HepG2 (cell line): ENCODE measurements around the gene MRPS2. TPM values are rescaled to one million over a fixed set of nuclear protein-coding genes. Genes with fewer than 3 reads are reported as not detected.

Experiments
- ATAC-seq: fragments of 200-7000 bp; cut with Tn5 transposase; 3 replicates; pipeline ENCODE4 v1.9.1; 2020; ENCODE audit warnings: mild to moderate bottlenecking, moderate library complexity
- BruUV-seq: library from RNA; stranded (reverse); fragments of 400-500 nt; replicated peaks from 2 replicates; lab custom pipeline; 2021; lab: Mats Ljungman, UMichigan
- CTCF ChIA-PET: fragments of 300-600 bp; formaldehyde crosslinking; extraction: SDS; loops from one replicate; lab custom pipeline; 2021; ENCODE audit warnings: low total read pairs, inconsistent platforms, low intra/inter-chr PET ratio; lab: Yijun Ruan, JAX
- POLR2A ChIA-PET: fragments of 350-600 bp; sonication (Branson Sonifier 250); formaldehyde crosslinking; loops from one replicate; lab custom pipeline; 2020; ENCODE audit warnings: antibody characterized with exemption, inconsistent platforms; lab: Yijun Ruan, JAX
- DNase-seq: peaks from one replicate; pipeline ENCODE4 v3.0.0-alpha.2; 2015; ENCODE audit warnings: low spot score
- FAIRE-seq: peaks from 3 replicates; lab custom pipeline; 2011; peaks lifted over from hg19 to GRCh38; lab: Jason Lieb, UNC
- H2AFZ ChIP-seq: one replicate; pipeline ENCODE4 v1.6.1; 2011; ENCODE audit warnings: low read length, inconsistent platforms
- H3K27ac ChIP-seq: fragments of 300-600 bp; 3 replicates; pipeline ENCODE4 v1.8.0; 2011; ENCODE audit warnings: mixed run types, mild to moderate bottlenecking, mixed read lengths, low read length, inconsistent platforms; ENCODE audit not compliant: insufficient read depth; ENCODE audit errors: extremely low read length
- H3K27me3 ChIP-seq, 2 experiments: fragments of 200-600 bp in 1 of 2; 2 replicates in 1 of 2; 3 replicates in 1 of 2; pipeline versions ENCODE4 v1.6.0 to v1.8.0; 2011; ENCODE audit warnings: low read length in 2 of 2, mild to moderate bottlenecking in 2 of 2, moderate library complexity in 2 of 2, inconsistent platforms in 1 of 2; ENCODE audit not compliant: insufficient read depth in 2 of 2, control insufficient read depth in 1 of 2
- H3K36me3 ChIP-seq, 2 experiments: fragments of 200-600 bp in 1 of 2; replicated peaks in 1 of 2; 2 replicates in 1 of 2; 3 replicates in 1 of 2; pipeline versions ENCODE4 v1.5.1 to v1.8.0; 2011; ENCODE audit warnings: low read length in 2 of 2, inconsistent platforms in 1 of 2; ENCODE audit not compliant: insufficient read depth in 2 of 2, control insufficient read depth in 1 of 2
- H3K4me1 ChIP-seq: 2 replicates; pipeline ENCODE4 v1.5.1; 2012; ENCODE audit warnings: low read length, inconsistent platforms; ENCODE audit not compliant: insufficient read depth
- H3K4me2 ChIP-seq: 2 replicates; pipeline ENCODE4 v1.6.0; 2011; ENCODE audit warnings: low read depth, low read length, inconsistent platforms
- H3K4me3 ChIP-seq, 3 experiments: fragments of 200-600 bp in 1 of 3; sonication (generic), shearing (Covaris generic) in 1 of 3; replicated peaks in 1 of 3; 2 replicates each; pipeline ENCODE4 v1.5.1; 2011 to 2016; ENCODE audit warnings: low read length in 3 of 3, inconsistent platforms in 2 of 3, low read depth in 2 of 3, mild to moderate bottlenecking in 2 of 3, control low read depth in 1 of 3, mixed read lengths in 1 of 3; ENCODE audit not compliant: insufficient read depth in 1 of 3
- H3K79me2 ChIP-seq: one replicate; pipeline ENCODE4 v1.6.1; 2011; ENCODE audit warnings: low read length, inconsistent platforms; ENCODE audit not compliant: insufficient read depth
- H3K9ac ChIP-seq: 2 replicates; pipeline ENCODE4 v1.6.0; 2011; ENCODE audit warnings: mild to moderate bottlenecking, low read depth, low read length, inconsistent platforms; ENCODE audit not compliant: insufficient read depth
- H3K9me3 ChIP-seq: 2 replicates; pipeline ENCODE4 v1.5.1; 2012; ENCODE audit warnings: mild to moderate bottlenecking, low read length
- H4K20me1 ChIP-seq: 2 replicates; pipeline ENCODE4 v1.6.0; 2011; ENCODE audit warnings: inconsistent platforms, mild to moderate bottlenecking, low read length, moderate library complexity; ENCODE audit not compliant: insufficient read depth
- AKAP8 ChIP-seq: sonication (generic); formaldehyde crosslinking; IDR thresholded peaks from 2 replicates; pipeline ENCODE4 v1.5.1; 2020; ENCODE audit warnings: mild to moderate bottlenecking, missing genetic modification reagents
- ZNF256 ChIP-seq: sonication (generic); formaldehyde crosslinking; conservative IDR thresholded peaks from 2 replicates; pipeline ENCODE4 v1.4.0; 2020; ENCODE audit warnings: missing genetic modification reagents
- ZNF615 ChIP-seq: sonication (generic); formaldehyde crosslinking; IDR thresholded peaks from 2 replicates; pipeline ENCODE4 v1.5.0; 2020; ENCODE audit warnings: mild to moderate bottlenecking, missing genetic modification reagents, borderline replicate concordance
- WGBS: methylation state at CpG from one replicate; pipeline ENCODE4 v1.1.6; 2017; ENCODE audit warnings: low lambda C conversion rate; 5-methylcytosine and 5-hydroxymethylcytosine counted together
- in situ Hi-C: cut with HindIII; loops from 2 replicates; pipeline ENCODE4 v1.10.0; 2017; ENCODE audit warnings: low pct_unique_long_range_greater_than_20kb; ENCODE audit not compliant: extremely low pct_ligation_motif_present
- intact Hi-C: fragments of 100-400 bp; cut with micrococcal nuclease; formaldehyde crosslinking; loops from one replicate; pipeline ENCODE4 v1.10.0; 2022; ENCODE audit not compliant: unreplicated experiment
- polyA plus RNA-seq, 8 experiments: library from polyadenylated mRNA; depleted of rRNA in 3 of 8; stranded (reverse) in 7 of 8; unstranded in 1 of 8; fragments of >200 nt; fragmentation: Illumina TruSeq in 4 of 8; extraction: Trizol in 4 of 8; gene quantifications; 2 replicates each; pipeline versions ENCODE4 v1.2.1 to v1.2.3, GENCODE V29; 2011 to 2016; ENCODE audit warnings: low read depth in 4 of 8, missing spikeins in 1 of 8, mixed read lengths in 1 of 8; ENCODE audit not compliant: insufficient read depth in 1 of 8
- total RNA-seq, 5 experiments: library from RNA; depleted of rRNA; stranded (reverse); fragments of >200 nt; fragmentation: Illumina TruSeq; extraction: Trizol; gene quantifications; 2 replicates each; pipeline ENCODE4 v1.2.3, GENCODE V29; 2016; ENCODE audit warnings: low read depth in 1 of 5
- TF ChIP-seq, protein P1 (sequence below): sonication (generic); formaldehyde crosslinking; IDR thresholded peaks from 2 replicates; pipeline ENCODE4 v1.5.0; 2020; ENCODE audit warnings: missing genetic modification reagents
- TF ChIP-seq, protein P2 (sequence below): sonication (generic); formaldehyde crosslinking; IDR thresholded peaks from 2 replicates; pipeline ENCODE4 v1.4.0; 2020; ENCODE audit warnings: missing genetic modification reagents
- TF ChIP-seq, protein P3 (sequence below): sonication (generic); formaldehyde crosslinking; IDR thresholded peaks from 2 replicates; pipeline ENCODE4 v1.8.1; 2023; ENCODE audit warnings: missing genetic modification reagents, mild to moderate bottlenecking, borderline replicate concordance
- TF ChIP-seq, protein P4 (sequence below), 2 experiments: sonication (generic) in 1 of 2; formaldehyde crosslinking in 1 of 2; IDR thresholded peaks; 2 replicates each; pipeline versions ENCODE4 v1.4.0 to v1.6.1; 2016 to 2020; ENCODE audit warnings: borderline replicate concordance in 1 of 2, low read depth in 1 of 2, mild to moderate bottlenecking in 1 of 2, missing genetic modification reagents in 1 of 2

MRPS2 gene
- total and polyA plus RNA-seq, 2 of the 13 experiments (the other 11 are each of a cell fraction or from before 2014, with no cell fraction given), result 44.4 to 86.7 TPM

DNA sequence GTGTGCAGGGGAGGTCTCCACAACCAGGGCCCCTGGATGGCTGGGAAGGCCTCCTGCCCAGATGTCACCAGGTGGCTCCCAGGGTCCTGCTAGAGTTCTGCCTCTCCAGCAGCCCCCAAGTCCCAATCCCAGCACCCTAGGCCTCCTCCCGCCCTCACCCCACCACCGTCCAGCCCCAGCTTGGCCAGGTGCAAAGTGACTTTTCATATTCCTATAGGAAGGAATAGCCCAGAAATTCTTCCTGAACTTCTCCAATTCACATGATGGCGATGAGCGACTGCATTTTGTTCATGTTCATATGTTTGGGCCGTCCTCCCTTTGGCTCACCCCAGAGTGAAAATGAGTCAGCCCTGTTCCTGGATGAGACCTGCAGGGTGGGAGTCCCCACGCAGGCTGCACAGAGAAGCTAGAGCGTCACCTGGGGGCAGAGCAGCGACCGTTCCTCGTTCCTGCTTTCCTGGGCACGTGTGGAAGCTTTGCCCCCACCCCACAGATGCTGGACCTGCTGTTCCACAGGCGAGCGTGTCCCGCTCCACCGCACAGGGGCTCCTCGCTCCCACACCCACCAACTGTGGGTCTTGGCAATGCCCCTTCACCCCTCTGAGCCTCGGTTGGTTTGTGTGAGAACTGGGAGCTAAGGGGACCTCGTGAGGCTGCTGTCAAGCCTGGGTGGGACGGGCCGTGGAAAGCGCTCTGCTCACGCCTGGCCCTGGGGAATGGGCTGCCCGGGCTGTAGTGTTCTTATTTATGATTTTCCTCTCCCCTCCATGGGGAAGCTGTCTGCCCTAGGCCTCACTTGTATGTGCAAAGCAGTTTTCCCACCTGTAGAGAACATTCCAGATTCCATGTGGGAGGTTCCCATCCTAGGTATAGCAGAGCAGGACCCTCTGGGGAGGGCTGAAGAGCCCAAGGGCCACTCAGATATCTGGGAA, 6.9 kb downstream of the MRPS2 start (continued):
- TF ChIP-seq ZNF615 (CRISPR knock-in tag), result no peak
- no peak for TF ChIP-seq ZNF256 (CRISPR knock-in tag)
- TF ChIP-seq, protein P1, sequence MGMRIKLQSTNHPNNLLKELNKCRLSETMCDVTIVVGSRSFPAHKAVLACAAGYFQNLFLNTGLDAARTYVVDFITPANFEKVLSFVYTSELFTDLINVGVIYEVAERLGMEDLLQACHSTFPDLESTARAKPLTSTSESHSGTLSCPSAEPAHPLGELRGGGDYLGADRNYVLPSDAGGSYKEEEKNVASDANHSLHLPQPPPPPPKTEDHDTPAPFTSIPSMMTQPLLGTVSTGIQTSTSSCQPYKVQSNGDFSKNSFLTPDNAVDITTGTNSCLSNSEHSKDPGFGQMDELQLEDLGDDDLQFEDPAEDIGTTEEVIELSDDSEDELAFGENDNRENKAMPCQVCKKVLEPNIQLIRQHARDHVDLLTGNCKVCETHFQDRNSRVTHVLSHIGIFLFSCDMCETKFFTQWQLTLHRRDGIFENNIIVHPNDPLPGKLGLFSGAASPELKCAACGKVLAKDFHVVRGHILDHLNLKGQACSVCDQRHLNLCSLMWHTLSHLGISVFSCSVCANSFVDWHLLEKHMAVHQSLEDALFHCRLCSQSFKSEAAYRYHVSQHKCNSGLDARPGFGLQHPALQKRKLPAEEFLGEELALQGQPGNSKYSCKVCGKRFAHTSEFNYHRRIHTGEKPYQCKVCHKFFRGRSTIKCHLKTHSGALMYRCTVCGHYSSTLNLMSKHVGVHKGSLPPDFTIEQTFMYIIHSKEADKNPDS (CRISPR knock-in tag), result no peak
- TF ChIP-seq, protein P2, sequence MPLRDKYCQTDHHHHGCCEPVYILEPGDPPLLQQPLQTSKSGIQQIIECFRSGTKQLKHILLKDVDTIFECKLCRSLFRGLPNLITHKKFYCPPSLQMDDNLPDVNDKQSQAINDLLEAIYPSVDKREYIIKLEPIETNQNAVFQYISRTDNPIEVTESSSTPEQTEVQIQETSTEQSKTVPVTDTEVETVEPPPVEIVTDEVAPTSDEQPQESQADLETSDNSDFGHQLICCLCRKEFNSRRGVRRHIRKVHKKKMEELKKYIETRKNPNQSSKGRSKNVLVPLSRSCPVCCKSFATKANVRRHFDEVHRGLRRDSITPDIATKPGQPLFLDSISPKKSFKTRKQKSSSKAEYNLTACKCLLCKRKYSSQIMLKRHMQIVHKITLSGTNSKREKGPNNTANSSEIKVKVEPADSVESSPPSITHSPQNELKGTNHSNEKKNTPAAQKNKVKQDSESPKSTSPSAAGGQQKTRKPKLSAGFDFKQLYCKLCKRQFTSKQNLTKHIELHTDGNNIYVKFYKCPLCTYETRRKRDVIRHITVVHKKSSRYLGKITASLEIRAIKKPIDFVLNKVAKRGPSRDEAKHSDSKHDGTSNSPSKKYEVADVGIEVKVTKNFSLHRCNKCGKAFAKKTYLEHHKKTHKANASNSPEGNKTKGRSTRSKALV (CRISPR knock-in tag), result no peak
- TF ChIP-seq, protein P3, sequence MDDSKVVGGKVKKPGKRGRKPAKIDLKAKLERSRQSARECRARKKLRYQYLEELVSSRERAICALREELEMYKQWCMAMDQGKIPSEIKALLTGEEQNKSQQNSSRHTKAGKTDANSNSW (CRISPR knock-in tag), result no peak

DNA sequence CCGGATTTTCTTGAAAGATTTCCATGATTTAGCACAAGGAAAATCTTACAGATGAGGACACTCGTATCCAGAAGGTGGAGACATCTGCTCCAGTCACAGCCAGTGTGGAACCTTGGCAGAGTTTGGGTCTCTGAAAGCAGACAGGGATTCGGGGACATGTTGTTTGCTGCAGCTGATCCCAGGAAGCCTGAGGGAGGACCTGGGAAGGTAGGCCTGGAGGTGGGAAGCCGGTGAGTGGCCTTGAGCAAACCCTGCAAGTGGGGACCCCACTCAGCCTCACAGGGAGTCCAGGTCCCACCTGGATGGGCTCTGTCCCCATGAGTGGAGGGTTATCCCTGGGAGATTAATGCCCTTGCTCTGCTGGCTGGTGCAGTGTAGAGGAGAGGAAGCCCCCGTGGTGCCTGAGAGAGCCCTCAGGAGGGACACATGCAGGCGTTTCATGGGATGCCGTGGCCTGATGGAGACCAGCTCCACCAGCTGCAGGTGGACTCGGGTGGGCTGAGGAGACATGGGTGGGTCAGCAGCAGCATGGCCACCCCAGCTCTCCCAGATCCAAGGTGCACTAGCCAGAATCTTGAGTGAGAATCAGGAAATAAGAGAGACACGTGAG, 7.8 kb downstream of the MRPS2 start:
- Histone ChIP-seq H3K27me3 (peaks cover 3 to 23% of the 10 kb centered on the region in 2 experiments; a peak in 3 of 5 replicates), H3K9me3 (no peaks in the 10 kb centered on the region), H3K4me1 (peaks cover 17% of the 10 kb centered on the region), H3K79me2 (no peaks in the 10 kb centered on the region), H3K4me3 (no peak overlapping the region), H2AFZ (no peak overlapping the region), H3K4me2 (no peak overlapping the region), H3K9ac (no peak overlapping the region), H3K27ac (no peak overlapping the region), H4K20me1 (peaks cover 9% of the 10 kb centered on the region), H3K36me3 (peaks cover 8 to 17% of the 10 kb centered on the region in 2 experiments)
- ATAC-seq (no peak), DNase-seq (no peak), FAIRE-seq (no peak)
- 17% methylated on average over 7 of the region's 9 CpGs for WGBS
- in situ Hi-C loops (no loop called here), intact Hi-C loops (no loop called here)
- CTCF ChIA-PET, result no interaction called here
- POLR2A ChIA-PET, result no interaction called here
- no TSS peak for BruUV-seq
- TF ChIP-seq, protein P4, sequence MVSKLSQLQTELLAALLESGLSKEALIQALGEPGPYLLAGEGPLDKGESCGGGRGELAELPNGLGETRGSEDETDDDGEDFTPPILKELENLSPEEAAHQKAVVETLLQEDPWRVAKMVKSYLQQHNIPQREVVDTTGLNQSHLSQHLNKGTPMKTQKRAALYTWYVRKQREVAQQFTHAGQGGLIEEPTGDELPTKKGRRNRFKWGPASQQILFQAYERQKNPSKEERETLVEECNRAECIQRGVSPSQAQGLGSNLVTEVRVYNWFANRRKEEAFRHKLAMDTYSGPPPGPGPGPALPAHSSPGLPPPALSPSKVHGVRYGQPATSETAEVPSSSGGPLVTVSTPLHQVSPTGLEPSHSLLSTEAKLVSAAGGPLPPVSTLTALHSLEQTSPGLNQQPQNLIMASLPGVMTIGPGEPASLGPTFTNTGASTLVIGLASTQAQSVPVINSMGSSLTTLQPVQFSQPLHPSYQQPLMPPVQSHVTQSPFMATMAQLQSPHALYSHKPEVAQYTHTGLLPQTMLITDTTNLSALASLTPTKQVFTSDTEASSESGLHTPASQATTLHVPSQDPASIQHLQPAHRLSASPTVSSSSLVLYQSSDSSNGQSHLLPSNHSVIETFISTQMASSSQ (IDR thresholded peaks at IDR 0.05; ENCODE audit: low read depth), result no peak
- TF ChIP-seq, protein P4 (CRISPR knock-in tag; IDR thresholded peaks at IDR 0.05; ENCODE audit: borderline replicate concordance), result no peak
- TF ChIP-seq AKAP8 (CRISPR knock-in tag), result no peak
